Limb (tissue), 2 donors: ENCODE data around the gene BTN3A1.

ENCODE experiments used
- DNase-seq, 2 donors: peaks; one replicate each; pipeline ENCODE4 v3.0.0-alpha.2; 2016; ENCODE audit errors: extremely low spot score in 2 of 2

The BTN3A1 gene

DNA sequence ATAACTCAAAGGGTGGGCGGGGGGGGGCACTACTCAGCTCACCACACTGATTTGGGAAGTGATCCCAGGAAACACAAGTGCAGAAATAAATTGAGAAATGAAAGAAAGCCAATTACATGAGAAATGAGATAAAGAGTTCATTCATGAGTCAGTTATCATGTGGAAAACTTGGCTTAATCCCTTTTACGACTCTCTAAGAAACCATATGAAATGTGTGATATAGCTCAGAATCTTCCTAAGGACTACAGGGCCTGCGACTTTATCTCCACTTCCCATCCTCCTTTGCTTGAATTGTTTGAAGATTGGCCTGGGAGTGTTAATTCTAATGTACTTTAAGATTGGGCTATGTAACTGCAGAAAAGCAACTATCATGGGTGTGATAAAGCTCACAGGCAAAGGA, 22.8 kb upstream of the BTN3A1 start:
- no peak for DNase-seq

DNA sequence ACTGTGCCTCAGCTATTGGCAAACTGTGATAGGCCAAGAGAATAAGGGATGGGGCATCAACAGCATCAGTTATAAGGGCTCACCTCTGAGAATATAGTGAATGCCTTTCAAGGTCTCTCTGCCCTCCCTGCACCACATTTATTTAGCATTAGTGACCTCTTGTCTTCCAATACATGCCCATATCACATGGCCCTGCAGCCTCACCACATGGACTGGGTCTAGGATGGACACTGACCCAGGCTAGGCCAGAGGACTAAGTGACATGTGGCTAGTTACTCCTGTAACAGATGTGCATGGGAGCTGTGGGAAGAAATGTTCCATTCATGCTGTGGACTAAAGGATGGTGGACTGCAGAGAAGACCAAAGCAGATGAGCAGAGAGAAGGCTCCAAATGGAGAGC, 22.3 kb upstream of the BTN3A1 start:
- DNase-seq = no peak

DNA sequence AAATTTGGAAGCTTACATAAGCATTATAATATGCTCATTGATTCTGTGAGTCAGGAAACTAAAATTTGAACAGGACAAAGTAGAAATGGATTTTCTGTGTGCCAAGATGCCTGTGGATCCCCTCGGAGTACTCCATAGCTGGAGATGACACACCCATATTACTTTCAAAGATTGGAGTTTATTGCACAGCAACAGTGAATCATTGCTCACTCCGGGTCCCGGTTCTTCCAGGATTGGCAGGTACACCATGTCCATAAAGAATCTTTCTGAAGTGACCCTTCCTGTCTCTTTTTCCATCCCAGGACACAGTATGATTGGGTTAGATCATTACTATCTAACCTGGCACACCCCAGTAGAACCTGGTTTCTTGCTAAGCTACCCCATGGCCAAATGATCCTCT, 21.8 kb upstream of the BTN3A1 start:
- DNase-seq = no peak

DNA sequence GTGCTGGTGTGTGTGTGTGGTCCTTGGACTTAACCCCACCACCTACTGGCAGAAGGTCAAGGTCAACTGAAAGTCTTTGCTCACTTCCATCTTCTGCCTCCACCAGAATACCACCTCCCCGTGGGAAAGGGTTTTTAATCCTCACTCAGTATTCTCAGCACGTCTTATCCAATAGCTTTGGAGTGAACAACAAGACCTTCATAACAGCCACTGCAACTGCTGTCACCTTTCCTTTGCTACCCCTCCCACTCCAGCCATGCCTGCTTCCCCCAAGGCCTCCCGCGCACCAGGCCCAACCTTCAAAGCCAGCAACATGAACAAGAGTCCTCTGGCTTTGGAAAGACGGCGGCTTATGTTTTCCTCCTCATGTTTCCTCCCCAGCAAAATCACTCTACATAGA, 20.0 kb upstream of the BTN3A1 start:
- DNase-seq = no peak

DNA sequence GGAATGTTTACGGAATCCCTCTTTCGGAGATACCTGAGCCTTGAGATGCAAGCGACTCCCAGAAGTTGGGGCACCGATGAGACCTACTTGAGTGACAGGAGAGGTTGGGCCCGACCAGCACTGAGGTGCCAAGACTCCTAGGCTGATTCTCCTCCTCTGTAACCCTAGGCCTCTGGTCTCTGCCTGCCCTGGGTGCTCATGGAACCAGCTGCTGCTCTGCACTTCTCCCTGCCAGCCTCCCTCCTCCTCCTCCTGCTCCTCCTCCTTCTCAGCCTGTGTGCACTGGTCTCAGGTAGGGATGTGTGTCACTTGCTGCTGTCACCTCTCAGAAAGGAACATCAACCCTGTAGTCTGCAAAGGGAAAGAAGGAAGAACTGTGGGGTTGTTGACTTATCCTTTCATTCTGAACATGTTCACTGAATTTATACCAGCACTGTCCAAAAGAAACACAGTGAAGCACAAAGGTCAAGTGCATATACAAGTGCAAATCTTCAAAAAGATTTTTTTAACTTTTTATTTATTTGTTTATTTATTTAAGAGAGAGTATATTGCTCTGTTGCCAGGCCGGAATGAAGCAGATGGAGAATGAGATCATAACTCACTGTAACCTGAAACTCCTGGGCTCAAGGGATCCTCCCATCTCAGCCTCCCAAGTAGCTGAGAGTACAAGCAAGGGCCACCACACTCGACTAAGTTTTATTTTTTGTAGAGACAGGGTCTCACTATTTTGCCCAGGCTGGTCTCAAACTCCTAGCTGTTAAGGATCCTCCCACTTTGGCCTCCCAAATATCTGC, 18.3 kb upstream of the BTN3A1 start:
- DNase-seq = peak in 1 of 2 donors; percentile 45

DNA sequence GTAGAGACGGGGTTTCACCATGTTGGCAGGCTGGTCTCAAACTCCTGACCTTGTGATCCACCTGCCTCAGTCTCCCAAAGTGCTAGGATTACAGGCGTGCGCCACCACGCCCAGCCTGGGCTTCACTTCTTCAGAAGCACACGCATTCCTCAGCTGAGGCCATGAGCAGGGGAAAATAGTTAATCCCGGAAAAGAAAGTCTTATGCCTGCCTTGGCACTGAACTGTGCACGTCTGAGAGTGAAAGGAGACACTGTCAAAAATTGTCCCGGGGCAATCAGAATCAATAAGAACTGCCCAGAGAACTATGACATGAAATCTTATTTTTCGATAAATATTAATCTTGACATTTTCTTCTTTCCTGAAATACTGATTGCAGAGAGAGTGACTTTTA, 16.3 kb upstream of the BTN3A1 start:
- no peak for DNase-seq

DNA sequence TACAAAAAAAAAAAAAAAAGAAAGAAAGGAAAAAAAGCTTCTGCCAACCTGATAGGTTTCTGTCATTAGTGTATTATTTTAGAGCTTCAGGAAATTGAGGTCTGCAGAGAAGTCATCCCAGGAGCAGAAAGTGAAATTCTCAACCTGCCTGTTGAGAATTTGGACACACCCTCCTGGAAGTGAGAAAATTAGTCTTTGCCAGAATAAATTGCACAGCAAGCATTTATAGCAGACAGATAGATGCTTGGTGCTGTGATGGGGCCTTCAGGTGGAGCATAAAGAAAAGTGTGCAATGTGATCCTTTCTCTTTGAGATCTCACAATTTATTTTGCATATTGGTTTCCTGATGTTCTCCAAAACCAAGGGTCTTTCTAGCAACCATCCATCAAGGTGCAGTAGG, 14.5 kb upstream of the BTN3A1 start:
- DNase-seq = no peak

DNA sequence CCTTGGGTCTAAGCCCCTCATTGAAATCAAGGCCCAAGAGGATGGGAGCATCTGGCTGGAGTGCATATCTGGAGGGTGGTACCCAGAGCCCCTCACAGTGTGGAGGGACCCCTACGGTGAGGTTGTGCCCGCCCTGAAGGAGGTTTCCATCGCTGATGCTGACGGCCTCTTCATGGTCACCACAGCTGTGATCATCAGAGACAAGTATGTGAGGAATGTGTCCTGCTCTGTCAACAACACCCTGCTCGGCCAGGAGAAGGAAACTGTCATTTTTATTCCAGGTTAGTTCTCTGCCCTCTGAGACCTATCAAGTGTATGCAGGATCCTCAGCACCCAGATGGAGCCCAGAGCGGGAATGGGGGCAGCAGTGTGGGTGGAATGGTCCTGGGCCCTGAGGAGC, 14.1 kb upstream of the BTN3A1 start:
- no peak for DNase-seq

DNA sequence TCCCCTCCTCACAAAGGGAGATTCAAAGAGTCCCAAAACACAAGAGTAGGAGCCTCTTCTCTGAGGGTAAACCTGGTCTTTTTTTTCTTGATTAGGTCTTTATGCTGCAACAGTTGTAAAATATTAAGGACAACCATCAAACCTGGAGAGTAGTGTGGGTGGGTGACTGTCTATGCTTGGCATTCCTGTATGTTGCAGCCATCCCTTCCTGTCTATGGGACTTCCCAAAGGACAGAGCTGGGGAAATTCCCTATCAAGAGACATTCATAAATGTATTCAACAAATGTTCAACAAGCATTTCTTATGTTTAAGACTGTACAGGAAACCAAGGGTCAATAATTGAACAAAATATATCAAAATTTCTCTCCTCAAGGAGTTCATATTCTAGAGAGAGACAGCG, 13.6 kb upstream of the BTN3A1 start:
- DNase-seq = no peak

DNA sequence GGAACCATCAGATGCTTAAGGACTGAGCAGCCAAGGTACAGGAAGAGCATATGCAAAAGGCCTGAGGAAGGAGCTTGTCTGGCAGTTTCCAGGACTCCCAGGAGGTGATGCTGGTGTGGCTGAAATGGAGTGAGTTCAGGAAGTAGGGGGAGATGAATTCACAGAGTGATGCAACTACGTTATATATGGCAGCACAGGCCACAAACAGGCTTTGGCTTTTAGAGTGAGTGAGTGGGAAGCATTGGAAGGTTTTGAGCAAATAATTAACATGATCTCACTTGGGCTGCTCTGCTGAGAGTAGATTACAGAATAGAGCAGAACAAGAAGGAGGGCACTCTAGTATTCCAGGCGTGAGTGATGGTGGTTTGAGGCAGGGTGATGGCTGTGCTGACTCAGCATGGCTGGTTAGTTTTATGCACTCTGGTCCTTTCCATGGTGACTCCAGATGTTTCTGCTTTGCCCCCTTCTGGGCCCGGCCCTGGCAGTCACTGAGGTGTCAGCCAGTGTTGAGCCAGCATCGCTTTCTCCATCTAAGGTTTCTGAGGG, 12.7 kb upstream of the BTN3A1 start:
- no peak for DNase-seq

DNA sequence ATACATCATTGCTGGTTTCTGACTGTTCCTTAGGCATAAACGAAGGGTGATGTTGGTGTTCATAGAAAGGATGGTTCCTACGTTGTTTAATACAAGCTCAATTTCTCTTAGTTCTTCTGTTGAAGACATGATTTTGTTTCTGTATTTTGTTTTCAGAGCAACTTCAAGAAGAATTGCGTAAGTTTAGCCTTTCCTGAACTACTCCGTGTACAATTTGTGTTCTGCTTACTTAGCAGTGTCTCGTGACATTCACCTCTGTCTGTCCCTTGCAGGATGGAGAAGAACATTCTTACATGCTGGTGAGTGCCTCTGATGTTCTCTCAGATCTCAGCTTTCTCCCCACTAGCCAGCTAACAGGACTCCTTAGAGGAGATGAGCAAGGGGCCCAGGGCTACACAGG, 11.5 kb upstream of the BTN3A1 start:
- DNase-seq = no peak

DNA sequence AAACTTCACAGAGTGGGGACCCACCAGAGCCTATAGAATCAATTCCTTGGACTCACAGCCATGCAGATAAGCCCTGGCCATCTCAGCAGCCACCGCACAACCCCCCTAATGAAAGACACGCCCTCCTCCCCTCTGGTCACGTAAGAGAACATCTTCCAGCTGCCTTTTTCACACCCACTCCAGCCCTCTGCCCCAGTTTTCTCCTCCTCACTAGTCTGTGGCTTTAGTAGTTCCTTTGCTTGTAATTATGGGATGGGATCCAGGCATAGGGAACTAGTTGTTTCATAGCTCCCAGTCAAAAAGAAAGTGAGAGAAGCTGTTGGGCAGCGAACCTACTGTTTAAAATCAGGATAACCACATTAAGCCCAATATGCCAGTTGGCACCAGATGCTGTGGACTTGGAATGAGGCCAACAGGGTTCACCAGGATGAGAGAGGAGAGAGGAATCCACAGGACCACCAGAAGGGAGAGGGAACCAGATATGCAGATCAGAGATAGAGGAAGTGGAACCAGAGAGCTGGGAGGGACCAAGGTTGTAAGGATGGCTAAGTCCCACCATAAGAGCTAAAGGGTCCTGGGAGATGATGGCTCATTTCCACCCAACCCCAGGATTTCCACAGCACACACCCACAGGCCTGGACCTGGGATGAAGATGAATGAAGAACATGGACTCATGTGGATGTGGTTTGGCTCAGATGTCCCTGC, 9.0 kb upstream of the BTN3A1 start:
- no peak for DNase-seq

DNA sequence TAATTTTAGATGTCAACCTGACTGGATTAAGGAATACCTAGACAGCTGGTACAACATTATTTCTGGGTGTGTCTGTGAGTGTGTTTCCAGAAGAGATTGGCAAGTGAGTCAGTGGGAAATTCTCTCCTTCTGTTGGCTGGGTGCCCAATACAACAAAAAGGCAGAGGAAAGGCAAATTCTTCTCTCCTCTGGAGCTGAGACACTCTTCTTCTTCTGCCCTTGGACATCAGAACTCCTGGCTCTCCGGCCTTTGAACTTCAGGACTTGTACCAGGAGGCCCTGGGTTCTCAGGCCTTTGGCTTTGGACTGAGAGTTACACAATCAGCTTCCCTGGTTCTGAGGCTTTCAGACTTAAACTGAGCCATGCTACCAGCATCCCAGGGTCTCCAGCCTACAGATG, 7.8 kb upstream of the BTN3A1 start:
- peak in 1 of 2 donors; percentile 21 for DNase-seq

DNA sequence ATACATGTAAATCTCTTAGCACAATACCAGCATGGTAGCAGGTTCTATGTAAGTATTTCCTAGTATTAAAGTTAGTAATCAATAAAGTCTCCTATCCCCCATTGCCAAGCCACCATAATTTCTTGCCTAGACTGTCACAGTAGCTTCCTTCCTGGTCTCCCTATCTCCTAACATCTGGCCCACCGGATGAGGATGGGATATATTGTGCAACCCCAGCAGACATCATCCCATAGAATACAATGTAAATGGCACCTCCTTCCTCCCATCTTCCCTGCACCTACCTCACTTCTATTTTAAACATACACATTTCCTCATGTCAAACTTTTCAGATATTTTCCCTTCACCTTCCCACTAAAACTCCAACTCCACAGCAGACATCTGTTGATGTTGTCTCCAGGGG, 3.5 kb upstream of the BTN3A1 start:
- no peak for DNase-seq

DNA sequence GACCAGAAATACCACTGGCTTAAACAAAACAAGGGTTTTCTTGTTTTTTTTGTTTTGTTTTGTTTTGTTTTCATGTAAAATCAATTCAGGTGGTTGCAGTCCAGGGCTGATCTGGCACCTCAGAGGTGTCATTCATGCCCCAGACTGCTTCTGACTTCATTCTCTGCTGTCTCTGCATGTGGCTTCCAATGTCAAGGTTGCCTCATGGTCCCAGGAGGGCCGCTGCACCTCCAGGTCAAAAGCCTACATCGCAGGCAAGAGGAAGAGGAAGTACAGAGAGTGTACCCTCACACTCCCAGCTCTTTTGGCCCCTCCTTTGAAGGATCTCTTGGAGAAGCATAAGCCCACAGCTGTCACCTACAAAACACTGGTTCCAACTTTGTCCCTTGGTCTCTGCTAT, 1.4 kb upstream of the BTN3A1 start:
- no peak for DNase-seq

DNA sequence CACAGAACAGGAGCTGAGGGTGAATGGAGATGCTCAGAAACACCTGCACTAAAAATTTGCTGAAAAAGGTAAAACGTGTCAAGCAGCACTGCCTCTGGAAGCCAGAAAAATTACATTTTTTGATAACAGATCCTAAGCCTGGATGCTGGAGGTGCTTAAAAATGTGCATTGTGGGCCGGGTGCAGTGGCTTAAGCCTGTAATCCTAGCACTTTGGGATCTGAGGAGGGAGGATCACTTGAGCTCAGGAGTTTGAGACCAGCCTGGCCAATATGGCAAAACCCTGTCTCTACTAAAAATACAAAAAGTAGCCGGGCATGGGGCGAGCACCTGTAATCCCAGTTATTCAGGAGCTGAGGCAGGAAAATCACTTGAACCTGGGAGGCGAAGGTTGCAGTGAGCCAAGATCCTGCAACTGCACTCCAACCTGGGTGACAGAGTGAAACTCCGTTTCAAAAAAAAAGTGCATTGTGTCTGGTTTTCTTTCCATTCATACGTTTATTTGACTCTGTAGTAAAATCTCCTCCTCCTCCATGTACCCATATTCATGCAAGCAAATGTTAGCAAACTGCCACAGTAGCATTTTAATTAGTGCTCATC, 587 bp upstream of the BTN3A1 start:
- no peak for DNase-seq

DNA sequence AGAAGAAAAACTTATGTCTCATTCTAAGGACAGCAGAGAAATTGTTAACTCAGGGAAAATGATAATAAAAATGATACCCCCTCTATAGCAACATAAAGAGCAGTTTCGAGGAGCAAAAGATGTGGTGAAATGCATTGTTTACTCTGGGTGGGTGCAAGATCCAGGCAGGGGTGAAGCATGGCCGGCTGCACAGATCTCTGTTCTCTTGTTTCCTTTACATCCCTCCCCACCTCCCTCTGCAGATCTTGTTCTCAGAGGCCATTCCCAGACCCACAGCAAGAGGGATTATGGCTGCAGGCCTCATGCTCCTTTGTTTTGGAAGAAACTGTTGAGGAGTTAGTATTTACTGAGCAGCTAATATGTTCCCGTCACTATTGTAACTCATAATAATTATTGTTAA, 1.8 kb downstream of the BTN3A1 start:
- DNase-seq = no peak

DNA sequence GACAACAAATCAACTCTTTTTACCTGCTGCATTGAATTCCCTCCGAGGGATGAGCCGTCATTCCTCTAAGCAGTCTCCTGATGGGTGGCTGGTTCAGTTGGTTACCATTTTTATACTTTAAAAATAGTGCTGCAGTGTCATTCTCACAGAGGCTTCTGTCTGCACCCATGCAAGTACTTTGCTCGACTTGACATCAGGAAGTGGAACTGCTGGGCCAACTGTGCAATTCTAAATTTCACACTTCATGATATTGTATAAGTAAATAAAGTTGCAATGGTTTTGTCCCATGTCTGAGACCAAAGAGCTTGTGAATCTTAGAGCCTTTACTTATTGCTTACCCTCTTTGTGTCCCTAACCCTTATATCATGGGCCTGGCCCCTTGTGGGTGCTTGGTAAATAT, 2.5 kb downstream of the BTN3A1 start:
- DNase-seq = no peak

DNA sequence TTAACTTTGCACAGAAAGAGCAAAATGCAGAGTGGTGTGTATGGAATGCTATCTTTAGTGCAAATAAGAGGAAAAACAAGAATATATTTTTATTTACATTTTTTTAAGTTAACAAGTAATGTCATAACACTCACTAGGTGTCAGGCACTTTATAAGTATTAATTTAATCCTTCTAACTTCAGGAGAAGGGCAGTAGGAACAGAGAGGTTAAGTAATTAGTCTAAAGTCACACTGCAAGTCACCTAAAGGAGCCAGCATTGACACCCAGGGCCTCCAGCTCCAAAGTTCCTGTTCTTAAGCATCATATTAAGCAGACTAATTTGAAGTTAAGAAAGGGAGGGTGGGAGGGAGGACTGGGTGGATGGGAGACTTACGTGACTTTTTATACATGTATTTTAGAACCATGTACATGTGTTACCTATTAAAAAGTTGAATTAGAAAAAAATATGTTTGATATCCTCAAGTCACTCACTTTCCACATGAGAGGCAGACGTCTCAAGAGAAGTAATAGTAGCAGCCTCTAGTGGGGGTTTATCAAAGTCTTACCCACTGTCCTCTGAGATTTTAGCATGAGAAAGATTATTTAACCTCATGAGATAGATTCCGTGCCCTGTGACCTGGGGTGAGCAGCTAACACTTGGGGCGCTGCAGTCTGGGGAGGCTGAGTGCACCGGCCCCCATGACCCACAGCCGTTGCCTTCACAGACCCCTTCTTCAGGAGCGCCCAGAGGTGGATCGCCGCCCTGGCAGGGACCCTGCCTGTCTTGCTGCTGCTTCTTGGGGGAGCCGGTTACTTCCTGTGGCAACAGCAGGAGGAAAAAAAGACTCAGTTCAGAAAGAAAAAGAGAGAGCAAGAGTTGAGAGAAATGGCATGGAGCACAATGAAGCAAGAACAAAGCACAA, 7.0 kb downstream of the BTN3A1 start:
- no peak for DNase-seq

DNA sequence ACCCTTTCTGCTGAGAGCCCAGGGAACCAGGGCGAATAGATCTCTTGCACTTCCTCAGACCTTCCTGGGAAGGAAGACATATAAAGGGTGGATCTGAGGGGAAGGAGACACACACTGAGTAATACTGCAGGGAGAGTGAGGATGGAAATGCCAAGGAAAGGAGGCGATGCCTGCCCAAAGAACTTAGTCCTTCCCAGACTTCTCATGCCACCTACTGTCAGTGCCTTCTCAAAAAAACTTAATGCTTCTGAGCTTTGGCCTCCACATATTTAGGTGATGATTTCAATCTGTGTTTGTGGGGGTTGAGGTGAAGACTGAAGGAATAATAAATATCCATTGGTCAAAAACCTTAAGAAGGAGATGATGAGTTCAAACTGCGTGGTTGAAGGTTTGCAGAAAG, 9.7 kb downstream of the BTN3A1 start:
- DNase-seq = no peak

DNA sequence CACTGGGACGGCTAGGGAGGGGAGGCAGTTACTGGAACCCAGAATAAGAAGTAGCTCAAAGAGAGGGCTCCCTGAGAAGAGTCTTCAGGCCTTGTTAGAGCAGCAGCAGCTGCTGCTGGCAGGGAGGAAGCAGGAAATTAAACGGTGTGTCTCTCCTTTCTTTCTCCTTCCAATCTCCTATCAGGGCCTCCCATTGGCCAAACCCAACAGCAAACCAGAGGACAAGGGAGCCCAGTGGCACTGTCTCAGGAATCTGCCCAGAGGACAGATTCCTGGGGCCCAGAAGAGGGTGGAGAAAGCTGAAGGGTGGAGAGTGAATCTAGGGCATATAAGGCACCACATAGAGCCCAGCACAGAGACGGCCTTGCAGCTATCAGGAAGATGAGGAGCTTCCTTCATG, 10.2 kb downstream of the BTN3A1 start:
- DNase-seq = no peak

DNA sequence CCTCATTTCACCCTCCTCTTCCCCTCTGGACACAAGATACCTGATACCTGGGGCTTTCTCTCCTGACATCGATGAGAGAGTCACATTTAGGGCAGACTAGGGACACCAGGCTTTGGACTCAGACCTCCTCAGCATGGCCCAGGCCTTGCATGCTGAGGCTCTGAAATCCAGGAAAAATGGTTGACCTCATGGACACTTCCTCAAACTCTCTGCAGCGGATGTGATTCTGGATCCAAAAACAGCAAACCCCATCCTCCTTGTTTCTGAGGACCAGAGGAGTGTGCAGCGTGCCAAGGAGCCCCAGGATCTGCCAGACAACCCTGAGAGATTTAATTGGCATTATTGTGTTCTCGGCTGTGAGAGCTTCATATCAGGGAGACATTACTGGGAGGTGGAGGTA, 10.9 kb downstream of the BTN3A1 start:
- no peak for DNase-seq
